ENCODE data around the gene HELZ2.

GRCh38 chr20:63619086-63619485 is 45.0 kb upstream of the HELZ2 start:
- TF ChIP-seq CTCF (conservative IDR thresholded peaks at IDR 0.05; ENCODE audit: low read depth in 2 of 2) (no peak), POLR2AphosphoS5 (IDR thresholded peaks at IDR 0.05; ENCODE audit: low read depth) (no peak), CREB1 (CRISPR knock-in tag; IDR thresholded peaks at IDR 0.05; ENCODE audit: low read depth) (no peak), REST (IDR thresholded peaks at IDR 0.05; ENCODE audit: unreplicated experiment) (no peak), ETS1 (IDR thresholded peaks at IDR 0.05) (no peak), EZH2 (IDR thresholded peaks at IDR 0.05; ENCODE audit: low read depth, unreplicated experiment) (no peak), EZH2phosphoT487 (IDR thresholded peaks at IDR 0.05; ENCODE audit: unreplicated experiment) (no peak), ZNF114 (CRISPR knock-in tag; IDR thresholded peaks at IDR 0.05) (no peak), JUNB (IDR thresholded peaks at IDR 0.05; ENCODE audit: unreplicated experiment) (no peak), STAT1 (IDR thresholded peaks at IDR 0.05; ENCODE audit: unreplicated experiment) (no peak), NANOG (IDR thresholded peaks at IDR 0.05; ENCODE audit: borderline replicate concordance) (no peak), ZNF462 (CRISPR knock-in tag; IDR thresholded peaks at IDR 0.05) (no peak)
